Lung (tissue), 12 donors: ENCODE data around the gene NRG2. TPM values are rescaled to one million over a fixed set of nuclear protein-coding genes. Genes with fewer than 3 reads are reported as not detected.

Source experiments
- ATAC-seq: fragments of 200-7000 bp; cut with Tn5 transposase; one replicate; pipeline ENCODE4 v1.9.1; 2020; ENCODE audit warnings: moderate number of reproducible peaks; ENCODE audit not compliant: insufficient read depth, low FRiP score
- DNase-seq, 3 donors: peaks; one replicate each; pipeline ENCODE4 v3.0.0-alpha.2; 2013 to 2017
- H3K27ac ChIP-seq, 2 donors: one replicate each; pipeline ENCODE4 v1.5.1; 2013; ENCODE audit warnings: mild to moderate bottlenecking in 2 of 2, moderate library complexity in 2 of 2, control low read depth in 1 of 2, inconsistent platforms in 1 of 2, low read depth in 1 of 2, low read length in 1 of 2
- H3K27me3 ChIP-seq, 3 donors: one replicate each; pipeline ENCODE4 v1.5.1; 2013; ENCODE audit warnings: low read length in 2 of 3; ENCODE audit not compliant: control insufficient read depth in 3 of 3, insufficient read depth in 3 of 3
- H3K36me3 ChIP-seq, 4 donors: one replicate each; pipeline ENCODE4 v1.5.1; 2013; ENCODE audit warnings: low read length in 4 of 4, mild to moderate bottlenecking in 1 of 4, moderate library complexity in 1 of 4; ENCODE audit not compliant: control insufficient read depth in 4 of 4, insufficient read depth in 4 of 4
- H3K4me1 ChIP-seq, 5 donors: one replicate each; pipeline ENCODE4 v1.5.1; 2013; ENCODE audit warnings: low read length in 5 of 5, mild to moderate bottlenecking in 2 of 5, moderate library complexity in 1 of 5; ENCODE audit not compliant: control insufficient read depth in 5 of 5, insufficient read depth in 5 of 5
- H3K4me3 ChIP-seq: one replicate; pipeline ENCODE4 v1.5.1; 2013; ENCODE audit warnings: mild to moderate bottlenecking, control low read depth, moderate library complexity
- H3K9ac ChIP-seq, 2 donors: one replicate each; pipeline ENCODE4 v1.5.1; 2013; ENCODE audit warnings: low read length in 2 of 2, control low read depth in 1 of 2; ENCODE audit not compliant: insufficient read depth in 1 of 2
- H3K9me3 ChIP-seq, 4 donors: one replicate each; pipeline ENCODE4 v1.5.1; 2013; ENCODE audit warnings: low read length in 3 of 4, mild to moderate bottlenecking in 1 of 4, moderate library complexity in 1 of 4; ENCODE audit not compliant: control insufficient read depth in 4 of 4, insufficient read depth in 3 of 4
- WGBS, 2 donors: extraction: QIAGEN DNeasy Blood & Tissue Kit; methylation state at CpG; one replicate each; pipeline ENCODE4 v1.1.7; 2013; 5-methylcytosine and 5-hydroxymethylcytosine counted together
- polyA plus RNA-seq, 2 donors: library from polyadenylated mRNA; stranded (reverse); fragments of 200-250 nt; gene quantifications; one replicate each; pipeline ENCODE4 v1.2.1, GENCODE V29; 2013
- total RNA-seq, 2 donors: library from RNA; depleted of rRNA in 1 of 2; stranded (reverse); fragments of >200 nt in 1 of 2; gene quantifications; one replicate each; pipeline ENCODE4 v1.2.1, GENCODE V29; 2014 to 2021
- TF ChIP-seq, protein P1 (sequence below): IDR thresholded peaks from 2 replicates; pipeline ENCODE4 v1.5.1; 2012; ENCODE audit warnings: mild to moderate bottlenecking; ENCODE audit errors: control extremely low read depth, extremely low read depth
- donor health status: control.
- donor health status: control.
- donor health status: Bipolar disorder and iron deficiency.
- donor health status: healthy.
- donor health status: DM: yes; HTN: yes; CAD: no.

Gene NRG2
- total and polyA plus RNA-seq, 4 donors: 0.41 to 3.0 (median 1.0) TPM

DNA sequence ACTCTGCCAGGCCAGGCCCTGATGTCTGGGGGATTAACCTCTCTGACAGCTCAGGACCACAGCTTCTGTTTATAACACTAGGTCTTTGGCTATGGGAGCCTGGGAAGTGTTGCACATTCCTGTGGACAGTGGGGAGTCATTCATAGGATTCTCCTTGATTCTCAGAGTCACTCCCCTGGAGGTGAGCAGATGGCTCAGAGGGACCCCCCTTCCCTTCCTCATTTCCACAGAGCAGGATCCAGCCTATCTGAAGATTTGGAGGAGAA is 60.2 kb downstream of the NRG2 start:
- DNase-seq (no peak), ATAC-seq (no peak)
- Histone ChIP-seq H3K4me3 (no peak overlapping the region), H3K27me3 (peaks cover 0 to 2% (median 0%) of the 10 kb centered on the region in 3 donors), H3K9me3 (peaks cover 0 to 2% (median 0%) of the 10 kb centered on the region in 4 donors), H3K9ac (no peak overlapping the region), H3K27ac (no peak overlapping the region), H3K36me3 (no peaks in the 10 kb centered on the region), H3K4me1 (peaks cover 0 to 11% (median 0%) of the 10 kb centered on the region in 5 donors)
- TF ChIP-seq, protein P1, sequence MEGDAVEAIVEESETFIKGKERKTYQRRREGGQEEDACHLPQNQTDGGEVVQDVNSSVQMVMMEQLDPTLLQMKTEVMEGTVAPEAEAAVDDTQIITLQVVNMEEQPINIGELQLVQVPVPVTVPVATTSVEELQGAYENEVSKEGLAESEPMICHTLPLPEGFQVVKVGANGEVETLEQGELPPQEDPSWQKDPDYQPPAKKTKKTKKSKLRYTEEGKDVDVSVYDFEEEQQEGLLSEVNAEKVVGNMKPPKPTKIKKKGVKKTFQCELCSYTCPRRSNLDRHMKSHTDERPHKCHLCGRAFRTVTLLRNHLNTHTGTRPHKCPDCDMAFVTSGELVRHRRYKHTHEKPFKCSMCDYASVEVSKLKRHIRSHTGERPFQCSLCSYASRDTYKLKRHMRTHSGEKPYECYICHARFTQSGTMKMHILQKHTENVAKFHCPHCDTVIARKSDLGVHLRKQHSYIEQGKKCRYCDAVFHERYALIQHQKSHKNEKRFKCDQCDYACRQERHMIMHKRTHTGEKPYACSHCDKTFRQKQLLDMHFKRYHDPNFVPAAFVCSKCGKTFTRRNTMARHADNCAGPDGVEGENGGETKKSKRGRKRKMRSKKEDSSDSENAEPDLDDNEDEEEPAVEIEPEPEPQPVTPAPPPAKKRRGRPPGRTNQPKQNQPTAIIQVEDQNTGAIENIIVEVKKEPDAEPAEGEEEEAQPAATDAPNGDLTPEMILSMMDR: no peak

DNA sequence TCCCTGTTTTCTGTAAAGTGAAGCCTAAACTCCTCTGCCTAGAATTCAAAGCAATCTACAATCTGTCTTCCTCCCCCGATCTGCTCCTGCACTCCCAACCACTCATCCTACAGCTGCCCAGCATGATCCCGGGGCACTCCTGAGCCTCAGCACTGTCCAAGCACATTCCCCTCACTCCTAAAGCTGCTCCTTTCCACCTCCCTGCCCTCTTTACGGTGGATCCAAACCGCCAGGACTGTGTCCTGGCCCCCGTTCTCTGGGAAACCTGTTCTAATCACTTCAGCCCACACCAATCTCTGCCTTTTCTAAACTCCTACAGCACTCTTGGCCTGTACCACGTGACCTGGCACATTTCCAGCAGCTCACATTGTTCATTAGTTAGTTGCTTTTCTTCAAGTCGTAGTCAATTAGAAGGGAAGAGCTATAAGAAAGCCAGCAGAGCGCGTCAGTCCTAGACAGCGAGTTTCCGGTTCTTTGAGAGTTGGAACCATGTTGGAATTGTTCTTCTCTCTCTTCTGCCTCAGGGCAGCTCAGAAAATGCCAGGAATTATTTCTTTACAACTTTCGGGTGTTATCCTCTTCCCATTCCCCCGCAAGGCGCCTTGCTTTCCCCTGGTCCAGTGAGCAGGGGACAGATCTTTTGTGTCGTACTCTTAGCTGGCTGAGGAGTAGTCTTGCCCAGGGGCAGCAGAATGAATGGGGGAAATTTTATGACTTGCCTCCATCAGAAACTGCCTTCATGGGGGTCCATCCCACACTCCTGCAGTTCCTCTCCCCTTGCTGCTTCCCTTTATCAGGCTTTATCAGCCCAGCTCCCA is 60.7 kb downstream of the NRG2 start:
- ATAC-seq: no peak

DNA sequence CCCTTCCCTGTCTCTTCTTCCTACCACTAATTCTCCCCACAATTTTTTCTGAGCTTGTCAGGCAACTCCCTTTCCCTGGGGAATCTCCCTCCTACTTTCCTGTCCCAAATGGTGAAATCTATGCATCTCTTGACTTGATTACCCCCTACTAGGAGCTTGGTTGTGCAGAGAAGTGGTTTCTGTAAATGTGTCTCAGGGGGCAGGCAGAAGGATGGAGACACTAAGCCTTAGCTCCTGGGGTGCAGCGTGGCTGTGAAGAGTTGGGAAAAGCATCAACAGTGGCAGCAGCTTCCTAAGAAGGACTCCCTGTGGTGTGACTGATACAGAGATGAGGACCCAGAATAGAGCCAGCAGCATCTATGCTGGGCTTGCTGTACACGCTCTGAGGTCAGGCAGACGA is 62.3 kb downstream of the NRG2 start:
- no peaks in the 10 kb centered on the region for H3K36me3 ChIP-seq
- H3K4me3 ChIP-seq: no peak overlapping the region
- no peak overlapping the region for H3K9ac ChIP-seq
- H3K27ac ChIP-seq: no peak overlapping the region
- DNase-seq (no peak), ATAC-seq (no peak)
- H3K9me3 ChIP-seq: peaks cover 0 to 2% (median 0%) of the 10 kb centered on the region in 4 donors
- peaks cover 0 to 2% (median 0%) of the 10 kb centered on the region in 3 donors for H3K27me3 ChIP-seq
- peaks cover 0 to 5% (median 0%) of the 10 kb centered on the region in 5 donors for H3K4me1 ChIP-seq
- TF ChIP-seq, protein P1: no peak
- 83 to 91% methylated on average over 3 of the region's 3 CpGs for WGBS, 2 donors

More for the DNA sequence above, 60.7 kb downstream of the NRG2 start:
- H3K4me3 ChIP-seq: no peak overlapping the region
- H3K9ac ChIP-seq: no peak overlapping the region
- peak; percentile 51 to 68 (median 56) for DNase-seq
- H3K36me3 ChIP-seq: no peaks in the 10 kb centered on the region
- peaks cover 0 to 11% (median 0%) of the 10 kb centered on the region in 5 donors for H3K4me1 ChIP-seq
- peaks cover 0 to 2% (median 0%) of the 10 kb centered on the region in 3 donors for H3K27me3 ChIP-seq
- H3K27ac ChIP-seq: no peak overlapping the region
- TF ChIP-seq, protein P1: no peak
- 73 to 75% methylated on average over 15 of the region's 15 CpGs for WGBS, 2 donors
- H3K9me3 ChIP-seq: peaks cover 0 to 2% (median 0%) of the 10 kb centered on the region in 4 donors
